SJSA1 (cell line): Measurements from ENCODE around the gene POP4. TPM values are rescaled to one million over a fixed set of nuclear protein-coding genes. Genes with fewer than 3 reads are reported as not detected.

Experiments used
- DNase-seq, 2 experiments: peaks; one replicate each; pipeline ENCODE4 v3.0.0-alpha.2; 2015 to 2020; ENCODE audit warnings: low spot score in 2 of 2, low read depth in 1 of 2
- H3K27ac ChIP-seq: fragments of 250-450 bp; sonication (Bioruptor Pico); 2 replicates; pipeline ENCODE4 v1.5.1; 2020; ENCODE audit warnings: mild to moderate bottlenecking, moderate library complexity
- H3K27me3 ChIP-seq: fragments of 250-450 bp; sonication (Bioruptor Pico); replicated peaks from 2 replicates; pipeline ENCODE4 v1.5.1; 2020; ENCODE audit warnings: mild to moderate bottlenecking, moderate library complexity
- H3K36me3 ChIP-seq: fragments of 250-450 bp; sonication (Bioruptor Pico); 2 replicates; pipeline ENCODE4 v1.5.1; 2020; ENCODE audit warnings: mild to moderate bottlenecking
- H3K4me1 ChIP-seq: fragments of 250-450 bp; sonication (Bioruptor Pico); replicated peaks from 2 replicates; pipeline ENCODE4 v1.6.1; 2021; ENCODE audit warnings: mild to moderate bottlenecking
- H3K4me3 ChIP-seq: fragments of 250-450 bp; sonication (Bioruptor Pico); 2 replicates; pipeline ENCODE4 v1.5.1; 2020; ENCODE audit warnings: mild to moderate bottlenecking
- H3K9me3 ChIP-seq: fragments of 250-450 bp; sonication (Bioruptor Pico); replicated peaks from 2 replicates; pipeline ENCODE4 v1.5.1; 2020; ENCODE audit warnings: mild to moderate bottlenecking
- total RNA-seq: library from RNA; depleted of rRNA; stranded (reverse); fragments of >200 nt; shearing (Covaris generic); gene quantifications from 2 replicates; pipeline ENCODE4 v1.2.3, GENCODE V29; 2014; rRNA removed

Gene POP4
- total RNA-seq, 1 experiment from 2014 or later: 92.4 TPM

GRCh38 chr19:29660835-29661234 lies 54.8 kb downstream of the POP4 start:
- Histone ChIP-seq H3K9me3 (peaks cover 4% of the 10 kb centered on the region; the same call in 1 of the 2 replicates), H3K4me3 (no peak overlapping the region), H3K36me3 (peaks cover 4% of the 10 kb centered on the region; the same call in 1 of the 2 replicates), H3K27ac (no peak overlapping the region), H3K4me1 (peaks cover 42% of the 10 kb centered on the region), H3K27me3 (no peaks in the 10 kb centered on the region)
- DNase-seq: no peak

- Histone ChIP-seq H3K27ac (peak overlapping the region; percentile 74), H3K9me3 (peaks cover 4% of the 10 kb centered on the region; the same call in 1 of the 2 replicates), H3K36me3 (peaks cover 9% of the 10 kb centered on the region), H3K4me1 (peaks cover 56% of the 10 kb centered on the region), H3K27me3 (no peaks in the 10 kb centered on the region), H3K4me3 (peak overlapping the region; percentile 12; the same call in 1 of the 2 replicates)
- DNase-seq: no peak
Observed at GRCh38 chr19:29662278-29662603, 56.2 kb downstream of the POP4 start.

GRCh38 chr19:29662604-29663404 lies 56.7 kb downstream of the POP4 start:
- Histone ChIP-seq H3K9me3 (peaks cover 4% of the 10 kb centered on the region; the same call in 1 of the 2 replicates), H3K4me1 (peaks cover 56% of the 10 kb centered on the region), H3K36me3 (peaks cover 10% of the 10 kb centered on the region), H3K4me3 (peak overlapping the region; percentile 12; the same call in 1 of the 2 replicates), H3K27ac (peak overlapping the region; percentile 74), H3K27me3 (no peaks in the 10 kb centered on the region)
- peak; percentile 81 to 84 for DNase-seq

- H3K4me1 ChIP-seq: peaks cover 56% of the 10 kb centered on the region
- H3K27ac ChIP-seq: no peak overlapping the region
- H3K27me3 ChIP-seq: no peaks in the 10 kb centered on the region
- H3K36me3 ChIP-seq: peaks cover 10% of the 10 kb centered on the region
- DNase-seq: peak in 1 of 2 experiments; percentile 25
- H3K9me3 ChIP-seq: peaks cover 4% of the 10 kb centered on the region; the same call in 1 of the 2 replicates
- no peak overlapping the region for H3K4me3 ChIP-seq
Observed at GRCh38 chr19:29663861-29664752, 58.0 kb downstream of the POP4 start.

GRCh38 chr19:29664753-29665214 lies 58.7 kb downstream of the POP4 start:
- Histone ChIP-seq H3K27me3 (no peaks in the 10 kb centered on the region), H3K27ac (no peak overlapping the region), H3K9me3 (peaks cover 4% of the 10 kb centered on the region; the same call in 1 of the 2 replicates), H3K4me3 (peak overlapping the region; percentile 95), H3K4me1 (peaks cover 56% of the 10 kb centered on the region), H3K36me3 (peaks cover 10% of the 10 kb centered on the region)
- DNase-seq: no peak

- Histone ChIP-seq H3K4me3 (peak within 1 kb of the TSS; percentile 95), H3K9me3 (peaks cover 4% of the 10 kb centered on the region; the same call in 1 of the 2 replicates), H3K27me3 (no peaks in the 10 kb centered on the region), H3K4me1 (peaks cover 56% of the 10 kb centered on the region), H3K36me3 (peaks cover 10% of the 10 kb centered on the region), H3K27ac (no peak within 1 kb of the TSS)
- DNase-seq: peak; percentile 80 to 83
Observed at GRCh38 chr19:29665215-29665825, 59.2 kb downstream of the POP4 start, which contains the start of gene PLEKHF1. TSS of gene PLEKHF1 (plus strand) at chr19:29665461. CDS start at chr19:29673840, 8,379 bp downstream.

- H3K27me3 ChIP-seq: no peaks in the 10 kb centered on the region
- H3K4me1 ChIP-seq: peaks cover 56% of the 10 kb centered on the region
- H3K27ac ChIP-seq: no peak overlapping the region
- no peak for DNase-seq
- H3K9me3 ChIP-seq: peaks cover 4% of the 10 kb centered on the region; the same call in 1 of the 2 replicates
- peak overlapping the region; percentile 95 for H3K4me3 ChIP-seq
- H3K36me3 ChIP-seq: peaks cover 10% of the 10 kb centered on the region
Observed at GRCh38 chr19:29665826-29666577, 59.9 kb downstream of the POP4 start.

Other genes with a start within 250 kb of the POP4 start
- gene VSTM2B, start 80.3 kb upstream of the POP4 start, total RNA-seq: not detected in 2 replicates
- 7.2 and 8.0 TPM in 2 replicates for gene PLEKHF1, start 59.2 kb downstream of the POP4 start, total RNA-seq
- 35.3 and 40.1 TPM in 2 replicates for gene C19orf12, start 109.0 kb downstream of the POP4 start, total RNA-seq
- gene CCNE1, start 205.7 kb downstream of the POP4 start, total RNA-seq: 23.0 and 24.4 TPM in 2 replicates